Measurements from ENCODE around the gene CCDC7. TPM values are rescaled to one million over a fixed set of nuclear protein-coding genes. Genes with fewer than 3 reads are reported as not detected.
"Not testable (repeated sequence)": the region's sequence is repeated elsewhere in the genome, so short reads cannot be mapped to it uniquely, and the experiment has no call there.

The CCDC7 gene
- total RNA-seq, 1 donor from 2014 or later = 17.4 TPM

DNA sequence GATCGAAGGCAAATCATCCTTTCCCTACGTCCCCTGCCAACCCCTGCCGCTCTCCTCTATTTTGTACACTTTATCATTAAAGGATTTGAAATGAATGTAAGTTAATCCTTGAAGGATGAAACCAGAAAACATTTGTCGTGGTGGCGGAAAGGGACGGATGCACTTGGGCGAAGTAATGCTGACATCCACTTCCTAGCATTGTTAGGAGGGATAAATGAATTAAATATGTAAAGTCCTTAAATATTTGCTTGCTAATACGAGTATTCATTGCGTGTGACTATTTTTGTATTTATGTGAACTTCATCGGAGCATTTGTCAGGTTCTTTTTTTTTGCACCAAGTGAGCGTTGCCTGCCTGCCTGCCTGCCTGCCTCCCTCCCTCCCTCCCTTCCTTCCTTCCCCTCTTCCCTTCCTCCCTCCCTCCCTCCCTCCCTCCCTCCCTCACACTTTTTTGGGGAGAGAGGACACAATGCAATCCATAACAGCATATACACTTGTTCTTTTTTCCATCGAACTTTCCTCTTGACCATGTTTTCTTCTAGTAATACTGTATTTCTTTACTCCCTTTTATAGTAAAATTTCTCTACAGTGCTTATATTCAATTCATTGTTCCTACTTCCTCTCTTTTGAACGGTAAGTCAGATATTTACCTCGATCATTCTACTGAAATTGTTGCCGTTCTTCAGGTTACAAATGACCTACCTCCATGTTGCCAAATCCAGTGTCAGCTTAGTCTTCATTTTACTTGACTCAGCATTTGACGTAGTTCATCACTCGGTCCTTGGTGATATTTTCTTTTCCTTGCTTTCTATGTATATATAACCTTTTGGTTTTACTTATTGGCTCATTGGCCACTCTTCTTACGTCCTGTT, 831 bp downstream of the CCDC7 start:
- DNase-seq (ENCODE audit: low read depth) = peak; percentile 44

DNA sequence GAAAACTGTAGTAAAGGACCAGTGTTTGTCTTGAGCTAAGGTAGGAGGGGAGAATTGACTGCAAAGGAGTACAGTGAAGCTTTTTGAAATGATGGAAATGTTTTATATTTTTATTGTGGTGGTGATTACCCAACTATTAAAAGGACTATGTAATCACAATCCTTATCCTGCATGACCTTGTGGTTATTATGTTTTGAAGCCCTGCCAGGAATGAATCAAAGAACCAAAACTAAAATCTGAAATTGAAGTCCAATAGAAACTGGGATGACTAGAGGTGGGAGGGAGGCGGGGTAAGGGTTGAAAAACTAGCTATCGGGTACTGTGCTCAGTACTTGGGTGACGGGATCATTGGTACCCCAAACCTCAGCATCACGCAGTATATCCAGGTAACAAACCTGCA, 8.2 kb downstream of the CCDC7 start:
- peak; percentile 16 for DNase-seq (ENCODE audit: low read depth)

GRCh38 chr10:32459051-32459698, 13.2 kb downstream of the CCDC7 start:
- peak; percentile 1 for DNase-seq (ENCODE audit: low read depth)

GRCh38 chr10:32461203-32461602, 15.3 kb downstream of the CCDC7 start:
- DNase-seq (ENCODE audit: low read depth) = no peak

DNA sequence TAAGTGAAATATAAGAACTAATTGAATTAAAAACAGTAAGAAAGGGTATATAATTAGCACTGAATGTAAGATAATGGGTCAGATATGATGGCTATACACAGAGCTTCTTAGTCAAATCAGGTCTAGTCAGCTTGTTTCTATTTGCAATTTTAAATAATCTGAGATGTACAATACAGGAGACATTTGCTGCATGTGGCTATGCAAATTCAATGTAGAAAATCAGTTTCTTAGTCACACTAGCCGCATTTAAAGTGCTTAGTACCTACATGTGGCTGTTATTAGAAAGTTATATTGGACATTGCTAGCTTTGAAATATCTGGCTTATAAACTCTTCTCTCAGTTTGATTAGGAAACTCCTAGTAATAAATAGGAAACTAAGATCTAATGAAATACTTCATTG, 25.3 kb downstream of the CCDC7 start:
- DNase-seq (ENCODE audit: low read depth) = no peak

DNA sequence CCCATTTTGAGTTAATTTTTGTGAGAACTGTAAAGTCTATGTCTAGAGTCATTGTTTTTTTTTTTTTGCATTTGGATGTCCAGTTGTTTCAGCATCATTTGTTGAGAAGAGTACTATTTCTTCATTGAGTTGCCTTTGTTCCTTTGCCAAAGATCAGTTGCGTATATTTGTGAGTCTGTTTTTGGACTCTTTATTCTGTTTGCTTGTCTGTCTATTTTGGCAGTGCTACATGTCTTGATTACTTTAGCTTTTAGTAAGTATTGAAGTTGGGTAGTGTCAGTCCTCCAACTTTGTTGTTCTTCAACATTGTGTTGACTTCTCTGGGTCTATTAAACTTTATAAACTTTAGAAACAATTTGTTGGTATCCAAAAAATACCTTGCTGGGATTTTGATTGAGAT, 31.6 kb downstream of the CCDC7 start:
- DNase-seq (ENCODE audit: low read depth) = no peak

DNA sequence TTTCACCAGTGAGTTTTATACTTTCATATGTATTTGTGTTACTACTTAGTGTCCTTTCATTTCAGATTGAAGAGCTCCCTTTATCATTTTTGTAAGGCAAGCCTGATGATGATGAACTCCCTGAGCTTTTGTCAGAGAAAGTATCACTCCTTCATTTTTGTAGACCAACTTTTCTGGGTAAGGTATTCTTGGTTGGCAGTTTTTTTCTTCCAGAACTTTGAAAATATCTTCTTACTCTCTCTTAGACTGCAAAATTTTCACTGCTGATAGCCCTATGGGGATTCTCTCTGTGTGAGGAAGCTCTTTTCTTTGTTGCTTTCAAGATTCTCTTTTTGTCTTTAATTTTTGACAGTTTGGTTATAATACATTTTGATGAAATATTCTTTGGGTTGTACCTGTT, 35.7 kb downstream of the CCDC7 start:
- DNase-seq (ENCODE audit: low read depth) = peak; percentile 5

- DNase-seq (ENCODE audit: low read depth) = not testable (repeated sequence)
Measured at GRCh38 chr10:32483019-32483502, 37.1 kb downstream of the CCDC7 start.

DNA sequence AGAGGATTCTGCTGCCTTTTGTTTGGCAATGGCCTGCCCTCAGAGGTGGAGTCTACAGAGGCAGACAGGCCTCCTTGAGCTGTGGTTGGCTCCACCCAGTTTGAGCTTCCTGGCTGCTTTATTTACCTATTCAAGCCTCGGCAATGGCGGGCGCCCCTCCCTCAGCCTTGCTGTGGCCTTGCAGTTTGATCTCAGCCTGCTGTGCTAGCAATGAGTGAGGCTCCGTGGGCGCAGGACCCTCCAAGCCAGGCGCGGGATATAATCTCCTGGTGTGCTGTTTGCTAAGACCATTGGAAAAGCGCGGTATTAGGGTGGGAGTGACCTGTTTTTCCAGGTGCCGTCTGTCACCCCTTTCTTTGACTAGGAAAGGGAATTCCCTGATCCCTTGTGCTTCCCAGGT, 42.1 kb downstream of the CCDC7 start:
- not testable (repeated sequence) for DNase-seq (ENCODE audit: low read depth)

- DNase-seq (ENCODE audit: low read depth) = peak; percentile 16
Measured at GRCh38 chr10:32489158-32489557, 43.2 kb downstream of the CCDC7 start.

GRCh38 chr10:32489901-32490300, 44.0 kb downstream of the CCDC7 start:
- DNase-seq (ENCODE audit: low read depth) = peak; percentile 38

GRCh38 chr10:32494562-32494961, 48.6 kb downstream of the CCDC7 start:
- DNase-seq (ENCODE audit: low read depth) = not testable (repeated sequence)

GRCh38 chr10:32500136-32500535, 54.2 kb downstream of the CCDC7 start:
- DNase-seq (ENCODE audit: low read depth) = not testable (repeated sequence)

- DNase-seq (ENCODE audit: low read depth) = no peak
Measured at GRCh38 chr10:32501906-32502305, 56.0 kb downstream of the CCDC7 start.

DNA sequence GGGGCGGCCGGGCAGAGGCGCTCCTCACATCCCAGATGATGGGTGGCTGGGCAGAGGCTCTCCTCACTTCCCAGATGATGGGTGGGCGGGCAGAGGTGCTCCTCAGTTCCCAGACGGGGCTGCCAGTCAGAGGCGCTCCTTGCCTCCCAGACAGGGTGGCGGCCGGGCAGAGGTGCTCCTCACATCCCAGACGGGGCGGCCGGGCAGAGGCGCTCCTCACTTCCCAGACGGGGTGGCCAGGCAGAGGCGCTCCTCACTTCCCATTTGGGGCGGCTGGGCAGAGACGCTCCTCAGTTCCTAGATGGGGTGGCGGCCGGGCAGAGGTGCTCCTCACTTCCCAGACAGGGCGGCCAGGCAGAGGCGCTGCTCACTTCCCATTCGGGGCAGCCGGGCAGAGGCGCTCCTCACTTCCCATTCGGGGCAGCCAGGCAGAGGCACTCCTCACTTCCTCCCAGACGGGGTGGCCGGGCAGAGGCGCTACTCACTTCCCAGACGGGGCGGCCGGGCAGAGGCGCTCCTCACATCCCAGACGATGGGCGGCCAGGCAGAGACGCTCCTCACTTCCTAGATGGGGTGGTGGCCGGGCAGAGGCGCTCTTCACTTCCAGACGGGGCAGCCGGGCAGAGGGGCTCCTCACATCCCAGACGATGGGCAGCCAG, 60.0 kb downstream of the CCDC7 start:
- not testable (repeated sequence) for DNase-seq (ENCODE audit: low read depth)

DNA sequence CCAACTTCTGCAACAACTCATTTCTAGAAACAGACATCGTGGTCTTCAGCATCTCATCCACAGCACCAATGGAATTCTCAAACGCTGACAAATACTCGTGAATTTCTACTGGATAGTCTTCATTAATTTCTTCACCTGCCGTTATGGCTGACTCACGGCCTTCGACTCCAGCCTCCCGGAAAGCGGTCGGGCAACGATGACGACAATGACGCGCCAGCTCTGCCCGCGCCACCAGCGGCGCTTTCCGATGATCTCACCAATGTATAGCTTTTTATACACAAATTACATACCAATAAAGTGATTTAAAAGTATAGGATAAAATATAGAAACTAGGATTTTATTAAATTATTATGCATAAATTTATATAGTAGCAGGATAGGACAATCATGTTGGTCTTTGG, 65.7 kb downstream of the CCDC7 start:
- DNase-seq (ENCODE audit: low read depth) = no peak

DNA sequence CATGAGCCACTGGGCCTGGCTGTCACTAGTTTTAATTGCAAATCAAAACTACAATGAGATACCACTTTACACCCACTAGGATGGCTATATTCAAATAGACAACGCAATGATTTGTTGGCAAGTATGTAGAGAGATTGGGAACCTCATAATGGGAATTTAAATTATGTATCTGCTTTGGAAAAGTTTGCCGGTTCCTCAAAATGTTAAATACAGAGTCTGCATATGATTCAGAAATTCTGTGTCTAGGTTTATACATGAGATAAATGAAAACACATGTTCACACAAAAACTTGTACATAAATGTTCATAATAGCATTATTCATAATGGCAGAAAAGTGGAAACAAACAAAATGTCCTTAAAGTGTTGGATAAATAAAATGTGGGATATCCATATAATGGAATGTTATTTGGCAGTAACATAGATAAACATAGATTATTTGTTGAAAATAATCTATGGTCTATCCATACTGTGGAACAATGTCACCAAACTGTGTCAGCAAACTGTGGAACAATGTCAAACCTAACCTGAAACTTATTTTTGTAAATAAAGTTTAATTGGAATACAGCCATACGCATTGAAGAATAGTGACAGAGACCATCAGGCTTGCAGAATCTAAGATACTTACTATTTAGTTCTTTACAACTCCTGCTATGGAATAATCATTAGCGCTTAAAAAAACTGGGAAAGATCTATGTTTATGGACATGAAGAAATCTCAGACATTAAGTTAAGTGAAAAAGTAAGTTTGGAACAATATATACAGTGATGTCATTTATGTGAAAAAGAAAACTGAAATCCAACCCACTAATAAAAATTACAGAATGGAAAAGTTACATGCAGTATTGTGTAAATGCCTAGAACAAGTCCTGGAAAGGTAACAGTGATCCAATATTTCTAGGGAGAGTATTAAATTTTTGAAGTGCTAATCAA, 70.9 kb downstream of the CCDC7 start:
- DNase-seq (ENCODE audit: low read depth) = no peak

DNA sequence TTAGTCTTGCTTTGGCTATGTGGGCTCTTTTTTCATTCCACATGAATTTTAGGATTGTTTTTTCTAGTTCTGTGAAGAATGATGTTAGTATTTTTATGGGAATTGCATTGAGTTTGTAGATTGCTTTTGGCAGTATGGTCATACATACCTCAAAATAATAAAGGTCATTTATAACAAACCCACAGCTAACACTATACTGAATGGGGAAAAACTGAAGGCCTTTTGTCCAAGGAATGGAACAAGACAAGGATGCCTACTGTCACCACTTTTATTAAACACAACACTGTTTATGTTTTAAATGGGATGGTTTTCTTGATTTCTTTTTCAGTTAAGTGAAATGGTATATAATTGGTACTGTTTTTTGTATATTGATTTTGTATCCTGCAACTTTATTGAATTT, 84.3 kb downstream of the CCDC7 start:
- DNase-seq (ENCODE audit: low read depth) = no peak

GRCh38 chr10:32538256-32538655, 92.3 kb downstream of the CCDC7 start:
- DNase-seq (ENCODE audit: low read depth) = no peak

DNA sequence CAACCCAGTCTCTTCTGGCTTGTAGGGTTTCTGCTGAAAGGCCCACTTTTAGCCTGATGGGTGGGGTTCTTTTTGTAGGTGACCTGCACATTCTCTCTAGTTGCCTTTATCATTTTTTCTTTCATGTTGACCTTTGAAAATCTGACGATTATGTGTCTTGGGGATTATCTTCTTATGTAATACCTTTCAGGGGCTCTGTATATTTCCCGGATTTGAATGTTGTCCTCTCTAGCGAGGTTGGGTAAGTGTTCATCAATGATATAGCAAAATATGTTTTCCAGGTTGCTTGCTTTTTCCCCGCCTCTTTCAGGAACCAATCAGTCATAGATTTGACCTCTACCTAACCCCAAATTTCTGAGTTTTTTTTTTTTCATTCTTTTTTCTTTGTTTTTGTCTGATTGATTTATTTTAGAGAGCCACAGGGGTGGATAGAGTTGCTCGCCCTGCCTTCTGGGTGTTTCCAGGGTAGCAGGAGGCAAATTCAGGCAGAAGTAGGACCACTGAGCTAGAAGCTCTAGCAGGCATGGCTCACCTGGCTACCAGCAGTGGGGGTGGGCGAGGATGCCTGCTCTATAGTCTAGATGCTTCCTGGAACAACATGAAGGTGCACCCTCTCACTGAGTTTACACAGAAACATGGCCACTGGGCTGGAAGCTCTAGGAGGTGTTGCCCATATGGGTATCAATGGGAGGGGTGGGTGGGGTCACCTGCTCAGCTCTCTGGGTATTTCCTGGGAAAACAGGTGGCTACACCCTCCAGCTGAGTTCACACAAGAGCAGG, 94.9 kb downstream of the CCDC7 start:
- no peak for DNase-seq (ENCODE audit: low read depth)

All from myocyte (in vitro differentiated cells).